Astrocyte (in vitro differentiated cells and primary cell): Measurements from ENCODE around the gene DNAJB2. TPM values are rescaled to one million over a fixed set of nuclear protein-coding genes. Genes with fewer than 3 reads are reported as not detected.
A peak's percentile ranks its signal among the peaks of the same experiment; 100 is the strongest.
"Not testable (repeated sequence)": the region's sequence is repeated elsewhere in the genome, so short reads cannot be mapped to it uniquely, and the experiment has no call there.

Experiments
- DNase-seq: peaks from one replicate; pipeline ENCODE4 v3.0.0-alpha.2; 2010; ENCODE audit warnings: low read depth
- FAIRE-seq: peaks from 2 replicates; lab custom pipeline; 2011; peaks lifted over from hg19 to GRCh38; lab: Jason Lieb, UNC
- H2AFZ ChIP-seq: 2 replicates; pipeline ENCODE4 v1.6.0; 2012; ENCODE audit warnings: low read depth, low read length, inconsistent platforms
- H3K27ac ChIP-seq: 2 replicates; pipeline ENCODE4 v1.5.1; 2011; ENCODE audit warnings: low read depth, low read length, inconsistent platforms
- H3K27me3 ChIP-seq: 2 replicates; pipeline ENCODE4 v1.6.0; 2011; ENCODE audit warnings: low read length, inconsistent platforms; ENCODE audit not compliant: insufficient read depth
- H3K36me3 ChIP-seq: 2 replicates; pipeline ENCODE4 v1.5.1; 2011; ENCODE audit warnings: low read length, inconsistent platforms; ENCODE audit not compliant: insufficient read depth
- H3K4me1 ChIP-seq: 2 replicates; pipeline ENCODE4 v1.5.1; 2011; ENCODE audit warnings: low read length, inconsistent platforms; ENCODE audit not compliant: insufficient read depth
- H3K4me2 ChIP-seq: 2 replicates; pipeline ENCODE4 v1.6.0; 2012; ENCODE audit warnings: low read length, inconsistent platforms
- H3K4me3 ChIP-seq: 2 replicates; pipeline ENCODE4 v1.5.1; 2011; ENCODE audit warnings: low read depth, mild to moderate bottlenecking, low read length, inconsistent platforms; ENCODE audit not compliant: insufficient read depth
- H3K79me2 ChIP-seq: 2 replicates; pipeline ENCODE4 v1.6.0; 2012; ENCODE audit warnings: mild to moderate bottlenecking, low read length, inconsistent platforms; ENCODE audit not compliant: insufficient read depth
- H3K9ac ChIP-seq: 2 replicates; pipeline ENCODE4 v1.6.0; 2012; ENCODE audit warnings: mild to moderate bottlenecking, low read length, inconsistent platforms
- H3K9me3 ChIP-seq: 2 replicates; pipeline ENCODE4 v1.5.1; 2012; ENCODE audit warnings: low read depth, mild to moderate bottlenecking, low read length, inconsistent platforms; ENCODE audit not compliant: insufficient read depth
- H4K20me1 ChIP-seq: 2 replicates; pipeline ENCODE4 v1.6.0; 2012; ENCODE audit warnings: low read length, inconsistent platforms; ENCODE audit not compliant: insufficient read depth
- H3K27ac Mint-ChIP-seq: one replicate; pipeline ENCODE4 v1.8.0; 2021; ENCODE audit warnings: mild to moderate bottlenecking, mixed read lengths; ENCODE audit not compliant: unreplicated experiment
- H3K27me3 Mint-ChIP-seq: one replicate; pipeline ENCODE4 v1.8.0; 2021; ENCODE audit warnings: low read depth, mixed read lengths; ENCODE audit not compliant: unreplicated experiment
- H3K36me3 Mint-ChIP-seq: one replicate; pipeline ENCODE4 v1.8.0; 2021; ENCODE audit warnings: low read depth, mixed read lengths; ENCODE audit not compliant: unreplicated experiment
- H3K4me1 Mint-ChIP-seq: one replicate; pipeline ENCODE4 v1.8.0; 2021; ENCODE audit warnings: low read depth, mixed read lengths; ENCODE audit not compliant: unreplicated experiment
- H3K4me3 Mint-ChIP-seq: one replicate; pipeline ENCODE4 v1.8.0; 2021; ENCODE audit warnings: mild to moderate bottlenecking, moderate library complexity, mixed read lengths; ENCODE audit not compliant: unreplicated experiment
- H3K9me3 Mint-ChIP-seq: one replicate; pipeline ENCODE4 v1.8.0; 2021; ENCODE audit warnings: mild to moderate bottlenecking, mixed read lengths; ENCODE audit not compliant: unreplicated experiment
- CTCF ChIP-seq: IDR thresholded peaks from 2 replicates; pipeline ENCODE4 v1.5.1; 2011; ENCODE audit warnings: low read depth, mild to moderate bottlenecking, inconsistent platforms, low read length, moderate library complexity; ENCODE audit not compliant: insufficient read depth
- EZH2 ChIP-seq: IDR thresholded peaks from 2 replicates; pipeline ENCODE4 v1.6.1; 2012; ENCODE audit warnings: mild to moderate bottlenecking, low read length, inconsistent platforms; ENCODE audit not compliant: insufficient read depth
- total RNA-seq: library from RNA; stranded (reverse); gene quantifications from 2 replicates; pipeline ENCODE4 v1.2.1, GENCODE V29; 2021

Gene DNAJB2
- total RNA-seq, 1 donor from 2014 or later: 53.9 TPM

GRCh38 chr2:219308142-219309101 lies 29.3 kb downstream of the DNAJB2 start:
- Mint-ChIP-seq H3K4me1 (no peaks in the 10 kb centered on the region), H3K36me3 (peaks cover 10% of the 10 kb centered on the region), H3K27ac (peak overlapping the region; percentile 96), H3K27me3 (peaks cover 10% of the 10 kb centered on the region), H3K4me3 (peak overlapping the region; percentile 97), H3K9me3 (no peaks in the 10 kb centered on the region)
- H3K4me1 ChIP-seq: peaks cover 4% of the 10 kb centered on the region
- no peaks in the 10 kb centered on the region for H3K79me2 ChIP-seq
- TF ChIP-seq EZH2 (no peak), CTCF (no peak)
- peak overlapping the region; percentile 74 for H2AFZ ChIP-seq
- peaks cover 12% of the 10 kb centered on the region for H3K27me3 ChIP-seq
- peaks cover 6% of the 10 kb centered on the region for H4K20me1 ChIP-seq
- DNase-seq (peak; percentile 45), FAIRE-seq (no peak)
- peak overlapping the region; percentile 57 for H3K4me3 ChIP-seq
- peak overlapping the region; percentile 64 for H3K27ac ChIP-seq
- no peaks in the 10 kb centered on the region for H3K36me3 ChIP-seq
- H3K4me2 ChIP-seq: peak overlapping the region; percentile 98
- no peaks in the 10 kb centered on the region for H3K9me3 ChIP-seq
- H3K9ac ChIP-seq: peak overlapping the region; percentile 74

DNA sequence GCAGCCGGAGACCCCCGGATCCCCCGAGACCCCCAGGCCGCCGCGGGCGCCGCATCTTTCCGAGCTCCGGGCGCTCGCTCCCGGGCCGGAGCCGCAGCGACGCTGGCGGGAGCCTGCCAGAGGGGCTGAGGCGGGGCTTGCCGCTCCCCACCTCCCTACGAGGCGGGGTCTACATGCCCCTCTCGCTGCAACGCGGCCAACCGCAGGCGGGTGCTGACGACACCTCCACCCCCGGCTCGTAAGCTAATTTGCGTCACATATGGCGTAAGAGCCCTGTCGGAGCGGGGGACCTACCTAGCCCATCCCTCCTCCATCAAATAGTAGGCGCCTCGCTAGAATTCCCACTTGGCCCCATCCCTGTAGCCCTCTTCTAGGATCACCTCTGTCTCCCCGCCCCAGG lies 30.1 kb downstream of the DNAJB2 start, which contains the start of gene PTPRN:
TSS of gene PTPRN (minus strand) at position 124 of the 400 bp plus-strand sequence. CDS start at position 55, 69 bp downstream.
- no peaks in the 10 kb centered on the region for H3K36me3 ChIP-seq
- H3K4me1 ChIP-seq: peaks cover 4% of the 10 kb centered on the region
- no peaks in the 10 kb centered on the region for H3K79me2 ChIP-seq
- H3K4me1 Mint-ChIP-seq: no peaks in the 10 kb centered on the region
- peak within 1 kb of the TSS; percentile 98 for H3K4me2 ChIP-seq
- H3K27me3 ChIP-seq: peaks cover 12% of the 10 kb centered on the region
- peak within 1 kb of the TSS; percentile 57 for H3K4me3 ChIP-seq
- TF ChIP-seq EZH2: peak; percentile 71
- no peak for TF ChIP-seq CTCF
- peak within 1 kb of the TSS; percentile 97 for H3K4me3 Mint-ChIP-seq
- H3K27ac Mint-ChIP-seq: peak within 1 kb of the TSS; percentile 96
- H3K27me3 Mint-ChIP-seq: peaks cover 6% of the 10 kb centered on the region
- peak within 1 kb of the TSS; percentile 64 for H3K27ac ChIP-seq
- DNase-seq: peak; percentile 79
- peak within 1 kb of the TSS; percentile 74 for H2AFZ ChIP-seq
- no peaks in the 10 kb centered on the region for H3K9me3 ChIP-seq
- H3K9ac ChIP-seq: peak within 1 kb of the TSS; percentile 74
- H4K20me1 ChIP-seq: peaks cover 6% of the 10 kb centered on the region
- peaks cover 7% of the 10 kb centered on the region for H3K36me3 Mint-ChIP-seq
- FAIRE-seq: no peak
- no peaks in the 10 kb centered on the region for H3K9me3 Mint-ChIP-seq

DNA sequence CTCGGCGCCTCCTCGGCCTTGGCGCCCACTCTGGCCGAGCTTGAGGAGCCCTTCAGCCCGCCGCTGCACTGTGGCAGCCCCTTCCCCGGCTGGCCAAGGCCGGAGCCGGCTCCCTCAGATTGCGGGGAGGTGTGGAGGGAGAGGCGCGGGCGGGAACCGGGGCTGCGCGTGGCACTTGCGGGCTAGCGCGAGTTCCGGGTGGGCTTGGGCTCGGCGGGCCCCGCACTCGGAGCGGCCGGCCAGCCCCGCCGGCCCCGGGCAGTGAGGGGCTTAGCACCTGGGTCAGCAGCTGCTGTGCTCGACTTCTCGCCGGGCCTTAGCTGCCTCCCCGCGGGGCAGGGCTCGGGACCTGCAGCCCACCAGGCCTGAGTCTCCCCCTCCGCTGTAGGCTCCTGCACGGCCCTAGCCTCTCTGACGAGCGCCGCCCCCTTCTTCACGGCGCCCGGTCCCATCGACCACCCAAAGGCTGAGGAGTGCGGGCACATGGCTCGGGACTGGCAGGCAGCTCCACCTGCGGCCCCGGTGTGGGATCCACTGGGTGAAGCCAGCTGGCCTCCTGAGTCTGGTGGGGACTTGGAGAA lies 33.6 kb downstream of the DNAJB2 start:
- not testable (repeated sequence) for DNase-seq, H3K4me1 Mint-ChIP-seq, H3K36me3 Mint-ChIP-seq, H3K4me1 ChIP-seq, H3K36me3 ChIP-seq, H3K9me3 Mint-ChIP-seq, H3K27me3 Mint-ChIP-seq, H4K20me1 ChIP-seq, H3K9ac ChIP-seq, H2AFZ ChIP-seq, H3K27ac Mint-ChIP-seq, H3K79me2 ChIP-seq, H3K27ac ChIP-seq, H3K4me2 ChIP-seq, H3K9me3 ChIP-seq, H3K4me3 Mint-ChIP-seq, H3K4me3 ChIP-seq, FAIRE-seq
- peaks cover 12% of the 10 kb centered on the region for H3K27me3 ChIP-seq
